Neural cell (in vitro differentiated cells): ENCODE measurements around the gene RBFOX2.

Source experiments
- CTCF ChIP-seq: fragments of 450-650 bp; IDR thresholded peaks from 2 replicates; pipeline ENCODE4 v1.5.1; 2014; ENCODE audit warnings: antibody characterized with exemption, mild to moderate bottlenecking, moderate library complexity; ENCODE audit not compliant: poor library complexity, severe bottlenecking
- EP300 ChIP-seq: fragments of 450-650 bp; conservative IDR thresholded peaks from 2 replicates; pipeline ENCODE4 v1.6.1; 2014; ENCODE audit warnings: antibody characterized with exemption, mild to moderate bottlenecking, moderate library complexity; ENCODE audit not compliant: poor library complexity, severe bottlenecking
- EZH2 ChIP-seq: fragments of 200-600, 300-800 bp; shearing (Covaris generic), sonication (generic); IDR thresholded peaks from 2 replicates; pipeline ENCODE4 v1.6.1; 2014; ENCODE audit warnings: antibody characterized with exemption, low read length, borderline replicate concordance, mild to moderate bottlenecking; ENCODE audit not compliant: insufficient read depth, poor library complexity, severe bottlenecking
- RAD21 ChIP-seq: fragments of 450-650 bp; conservative IDR thresholded peaks from 2 replicates; pipeline ENCODE4 v1.6.1; 2014; ENCODE audit warnings: antibody characterized with exemption, mild to moderate bottlenecking, moderate library complexity
- REST ChIP-seq: IDR thresholded peaks from 2 replicates; pipeline ENCODE4 v1.6.1; 2012; ENCODE audit warnings: borderline replicate concordance

- TF ChIP-seq CTCF (no peak), EZH2 (no peak), RAD21 (no peak), EP300 (no peak), REST (no peak)
Observed at GRCh38 chr22:35725521-35725920, 303.1 kb downstream of the RBFOX2 start.
